Ascending aorta (tissue), 2 donors: Measurements from ENCODE around the gene CAMK2G. TPM values are rescaled to one million over a fixed set of nuclear protein-coding genes. Genes with fewer than 3 reads are reported as not detected.

Experiments used
- DNase-seq, 2 donors: peaks; one replicate each; pipeline ENCODE4 v3.0.0-alpha.2; 2019; ENCODE audit warnings: low spot score in 2 of 2
- H3K27ac ChIP-seq, 2 donors: fragments of 200-600 bp; sonication (generic); one replicate each; pipeline ENCODE4 v1.5.1; 2016 to 2017; ENCODE audit warnings: mild to moderate bottlenecking in 1 of 2
- H3K27me3 ChIP-seq: fragments of 200-600 bp; sonication (generic); one replicate; pipeline ENCODE4 v1.5.1; 2017
- H3K36me3 ChIP-seq, 2 donors: fragments of 200-600 bp; sonication (generic); one replicate each; pipeline ENCODE4 v1.5.1; 2016
- H3K4me1 ChIP-seq, 2 donors: fragments of 200-600 bp; sonication (generic); one replicate each; pipeline ENCODE4 v1.5.1; 2016 to 2017; ENCODE audit warnings: mild to moderate bottlenecking in 1 of 2
- H3K4me3 ChIP-seq, 2 donors: fragments of 200-600 bp; sonication (generic); one replicate each; pipeline ENCODE4 v1.5.1; 2016 to 2017; ENCODE audit warnings: mild to moderate bottlenecking in 1 of 2
- H3K9me3 ChIP-seq, 2 donors: fragments of 200-600 bp; sonication (generic); one replicate each; pipeline ENCODE4 v1.5.1; 2016
- intact Hi-C: fragments of 100-400 bp; cut with DNase I; formaldehyde crosslinking; loops from one replicate; pipeline ENCODE4 v1.15.1; 2023
- total RNA-seq: library from RNA; depleted of rRNA; stranded (reverse); fragments of >200 nt; gene quantifications from one replicate; pipeline ENCODE4 v1.1.0, GENCODE V29; 2016
- TF ChIP-seq, protein P1 (sequence below), 3 experiments: fragments of 200-600 bp in 2 of 3; fragments of 450-650 bp in 1 of 3; sonication (generic) in 2 of 3; IDR thresholded peaks; one replicate each; pipeline ENCODE4 v1.5.1; 2016 to 2019; ENCODE audit warnings: antibody characterized with exemption in 3 of 3, mild to moderate bottlenecking in 1 of 3, moderate library complexity in 1 of 3

CAMK2G gene
- total RNA-seq, 1 donor from 2014 or later: 60.3 TPM

DNA sequence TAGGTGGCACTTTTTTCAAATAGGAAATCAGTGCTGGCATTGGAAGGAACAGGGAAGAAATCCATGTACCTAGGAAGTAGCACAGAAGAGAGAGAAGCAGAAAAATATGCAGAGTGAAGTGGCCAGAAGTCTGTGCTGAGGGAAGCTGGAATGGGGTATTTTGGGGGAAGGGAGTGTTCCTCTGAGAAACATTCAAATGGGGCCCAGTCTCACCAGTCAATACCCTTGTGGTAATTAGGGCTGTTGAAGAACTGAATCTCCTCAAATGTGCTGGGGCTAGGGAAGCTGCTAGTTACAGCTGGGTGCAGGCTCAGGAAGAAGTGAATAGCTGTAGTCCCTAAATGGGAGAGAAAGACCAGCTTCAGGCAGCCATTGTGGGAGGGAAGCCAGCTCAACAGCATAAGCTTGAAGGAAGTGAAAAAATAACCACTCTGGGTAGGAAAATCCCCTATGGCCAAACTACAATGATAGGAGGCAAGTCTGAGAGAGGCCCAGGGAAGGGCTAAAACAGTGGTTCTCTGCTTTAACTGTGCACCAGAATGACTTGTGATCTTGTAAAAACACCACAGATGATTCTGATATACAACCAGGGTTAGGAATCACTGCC is 70.6 kb downstream of the CAMK2G start:
- Histone ChIP-seq H3K9me3 (no peaks in the 10 kb centered on the region), H3K27ac (no peak overlapping the region), H3K36me3 (peaks cover 90 to 97% of the 10 kb centered on the region in 2 donors), H3K4me1 (peaks cover 0 to 4% of the 10 kb centered on the region in 2 donors), H3K4me3 (no peak overlapping the region), H3K27me3 (no peaks in the 10 kb centered on the region)
- intact Hi-C loops: no loop called here
- TF ChIP-seq, protein P1, sequence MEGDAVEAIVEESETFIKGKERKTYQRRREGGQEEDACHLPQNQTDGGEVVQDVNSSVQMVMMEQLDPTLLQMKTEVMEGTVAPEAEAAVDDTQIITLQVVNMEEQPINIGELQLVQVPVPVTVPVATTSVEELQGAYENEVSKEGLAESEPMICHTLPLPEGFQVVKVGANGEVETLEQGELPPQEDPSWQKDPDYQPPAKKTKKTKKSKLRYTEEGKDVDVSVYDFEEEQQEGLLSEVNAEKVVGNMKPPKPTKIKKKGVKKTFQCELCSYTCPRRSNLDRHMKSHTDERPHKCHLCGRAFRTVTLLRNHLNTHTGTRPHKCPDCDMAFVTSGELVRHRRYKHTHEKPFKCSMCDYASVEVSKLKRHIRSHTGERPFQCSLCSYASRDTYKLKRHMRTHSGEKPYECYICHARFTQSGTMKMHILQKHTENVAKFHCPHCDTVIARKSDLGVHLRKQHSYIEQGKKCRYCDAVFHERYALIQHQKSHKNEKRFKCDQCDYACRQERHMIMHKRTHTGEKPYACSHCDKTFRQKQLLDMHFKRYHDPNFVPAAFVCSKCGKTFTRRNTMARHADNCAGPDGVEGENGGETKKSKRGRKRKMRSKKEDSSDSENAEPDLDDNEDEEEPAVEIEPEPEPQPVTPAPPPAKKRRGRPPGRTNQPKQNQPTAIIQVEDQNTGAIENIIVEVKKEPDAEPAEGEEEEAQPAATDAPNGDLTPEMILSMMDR (IDR thresholded peaks at IDR 0.05): no peak
- DNase-seq: no peak

DNA sequence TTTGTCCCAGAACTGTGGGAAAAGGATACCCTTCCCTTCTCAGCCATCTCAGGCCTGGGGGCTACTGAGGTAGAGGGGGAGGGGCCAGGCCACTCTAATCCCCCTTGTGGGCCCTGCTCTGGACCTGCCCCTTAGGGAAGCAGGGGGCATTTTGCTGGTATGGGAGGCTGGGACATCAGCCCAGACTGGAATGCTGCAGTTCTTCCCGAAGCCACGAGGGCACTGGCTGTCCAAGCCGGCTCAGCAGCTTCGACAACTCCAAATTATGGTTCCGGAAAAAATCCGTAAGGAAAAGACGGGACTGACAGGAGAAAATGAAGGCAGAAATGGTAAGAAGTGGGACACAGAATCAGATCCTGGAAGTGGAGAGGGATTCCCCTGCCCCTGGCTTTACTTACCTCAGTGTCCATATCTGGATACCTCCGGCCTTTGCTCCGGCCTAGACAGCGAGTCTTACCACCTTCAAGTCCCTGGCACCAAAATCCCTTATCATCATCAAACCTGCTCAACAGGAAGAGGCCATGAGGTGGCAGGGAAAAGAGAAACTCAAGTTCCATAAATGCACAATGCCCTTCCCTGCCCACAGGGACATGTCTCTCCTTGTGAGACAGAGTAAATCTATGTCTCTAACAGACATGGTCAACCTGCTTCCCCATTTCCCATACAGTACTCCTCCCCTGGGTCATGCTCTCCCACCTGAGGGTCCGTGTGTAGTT is 71.9 kb downstream of the CAMK2G start:
- Histone ChIP-seq H3K4me1 (peaks cover 0 to 4% of the 10 kb centered on the region in 2 donors), H3K4me3 (no peak overlapping the region), H3K36me3 (peaks cover 90 to 96% of the 10 kb centered on the region in 2 donors), H3K27ac (no peak overlapping the region), H3K27me3 (no peaks in the 10 kb centered on the region), H3K9me3 (no peaks in the 10 kb centered on the region)
- intact Hi-C loops: no loop called here
- DNase-seq: no peak
- TF ChIP-seq, protein P1 (IDR thresholded peaks at IDR 0.05): no peak

DNA sequence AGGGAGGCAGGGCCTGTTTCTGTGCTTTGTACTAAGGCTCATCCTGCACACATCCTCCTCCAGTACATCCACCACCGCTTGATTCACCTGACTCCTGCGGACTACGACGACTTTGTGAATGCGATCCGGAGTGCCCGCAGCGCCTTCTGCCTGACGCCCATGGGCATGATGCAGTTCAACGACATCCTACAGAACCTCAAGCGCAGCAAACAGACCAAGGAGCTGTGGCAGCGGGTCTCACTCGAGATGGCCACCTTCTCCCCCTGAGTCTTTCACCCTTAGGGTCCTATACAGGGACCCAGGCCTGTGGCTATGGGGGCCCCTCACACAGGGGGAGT is 73.1 kb downstream of the CAMK2G start:
- no peak overlapping the region for H3K4me3 ChIP-seq
- intact Hi-C loops: no loop called here
- peaks cover 90 to 96% of the 10 kb centered on the region in 2 donors for H3K36me3 ChIP-seq
- H3K4me1 ChIP-seq: no peaks in the 10 kb centered on the region
- DNase-seq: no peak
- TF ChIP-seq, protein P1 (IDR thresholded peaks at IDR 0.05): no peak
- no peaks in the 10 kb centered on the region for H3K9me3 ChIP-seq
- H3K27ac ChIP-seq: no peak overlapping the region
- H3K27me3 ChIP-seq: no peaks in the 10 kb centered on the region

DNA sequence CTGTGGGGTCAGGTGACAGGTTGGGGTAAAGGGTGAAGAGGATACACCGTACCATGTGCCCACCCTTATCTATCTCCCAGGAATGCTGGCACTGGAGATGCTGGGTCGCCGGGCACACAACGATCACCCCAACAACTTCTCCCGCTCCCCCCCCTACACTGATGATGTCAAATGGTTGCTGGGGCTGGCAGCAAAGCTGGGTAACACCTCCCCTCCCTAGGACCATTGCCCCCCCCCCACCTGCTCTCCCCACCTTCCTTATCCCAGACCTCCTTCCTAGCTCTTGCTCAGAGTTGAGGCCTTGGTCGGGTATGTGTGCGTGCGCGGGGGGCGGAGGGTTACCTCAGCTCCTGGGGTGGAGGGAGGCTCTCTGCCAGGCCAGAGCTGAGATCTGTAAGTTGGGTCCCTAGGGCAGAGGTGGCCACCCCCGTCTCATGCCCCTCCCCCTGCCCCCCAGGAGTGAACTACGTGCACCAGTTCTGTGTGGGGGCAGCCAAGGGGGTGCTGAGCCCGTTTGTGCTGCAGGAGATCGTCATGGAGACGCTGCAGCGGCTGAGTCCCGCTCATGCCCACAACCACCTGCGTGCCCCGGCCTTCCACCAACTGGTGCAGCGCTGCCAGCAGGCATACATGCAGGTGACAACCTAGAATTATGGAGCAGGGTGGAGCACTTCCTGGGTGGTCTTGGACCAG is 73.6 kb downstream of the CAMK2G start:
- Histone ChIP-seq H3K27ac (no peak overlapping the region), H3K36me3 (peaks cover 91 to 96% of the 10 kb centered on the region in 2 donors), H3K27me3 (no peaks in the 10 kb centered on the region), H3K4me3 (no peak overlapping the region), H3K4me1 (no peaks in the 10 kb centered on the region), H3K9me3 (no peaks in the 10 kb centered on the region)
- intact Hi-C loops: no loop called here
- TF ChIP-seq, protein P1 (IDR thresholded peaks at IDR 0.05): no peak
- DNase-seq: no peak

DNA sequence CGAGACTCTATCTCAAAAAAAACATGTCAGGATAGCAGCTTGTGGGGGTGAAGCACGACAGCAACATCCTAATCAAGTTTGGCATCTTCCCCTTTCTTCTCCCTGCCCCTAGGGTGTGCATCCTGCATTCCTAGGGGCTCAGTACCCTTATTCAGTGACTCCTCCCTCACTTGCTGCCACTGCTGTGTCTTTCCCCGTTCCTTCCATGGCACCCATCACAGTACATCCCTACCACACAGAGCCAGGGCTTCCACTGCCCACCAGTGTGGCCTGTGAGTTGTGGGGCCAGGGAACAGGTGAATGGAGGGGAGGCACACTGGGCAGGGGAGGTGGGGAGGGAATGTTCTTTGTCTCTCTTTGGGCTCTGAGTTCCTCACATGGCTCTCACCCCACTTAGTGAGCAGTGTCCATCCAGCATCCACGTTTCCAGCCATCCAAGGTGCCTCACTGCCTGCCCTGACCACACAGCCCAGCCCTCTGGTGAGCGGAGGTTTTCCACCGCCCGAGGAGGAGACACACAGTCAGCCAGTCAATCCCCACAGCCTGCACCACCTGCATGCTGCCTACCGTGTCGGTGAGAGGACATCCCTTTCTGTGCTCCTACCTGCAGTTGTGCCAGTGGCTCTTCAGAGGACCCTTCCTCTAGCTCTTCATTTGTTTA is 74.3 kb downstream of the CAMK2G start:
- no peak overlapping the region for H3K27ac ChIP-seq
- intact Hi-C loops: no loop called here
- H3K4me1 ChIP-seq: no peaks in the 10 kb centered on the region
- TF ChIP-seq, protein P1 (IDR thresholded peaks at IDR 0.05): no peak
- peaks cover 91 to 96% of the 10 kb centered on the region in 2 donors for H3K36me3 ChIP-seq
- DNase-seq: no peak
- no peaks in the 10 kb centered on the region for H3K9me3 ChIP-seq
- H3K4me3 ChIP-seq: no peak overlapping the region
- no peaks in the 10 kb centered on the region for H3K27me3 ChIP-seq
